HG03097 (cell line): ENCODE measurements around the gene GCGR.
"Not testable (repeated sequence)": the region's sequence is repeated elsewhere in the genome, so short reads cannot be mapped to it uniquely, and the experiment has no call there.

Experiments used
- ATAC-seq: cut with Tn5 transposase; IDR thresholded peaks from one replicate; pipeline ENCODE4 v1.9.1; 2021; ENCODE audit not compliant: unreplicated experiment, low FRiP score

GCGR gene

GRCh38 chr17:81831957-81832607 is 28.1 kb downstream of the GCGR start:
- ATAC-seq: peak; percentile 19

DNA sequence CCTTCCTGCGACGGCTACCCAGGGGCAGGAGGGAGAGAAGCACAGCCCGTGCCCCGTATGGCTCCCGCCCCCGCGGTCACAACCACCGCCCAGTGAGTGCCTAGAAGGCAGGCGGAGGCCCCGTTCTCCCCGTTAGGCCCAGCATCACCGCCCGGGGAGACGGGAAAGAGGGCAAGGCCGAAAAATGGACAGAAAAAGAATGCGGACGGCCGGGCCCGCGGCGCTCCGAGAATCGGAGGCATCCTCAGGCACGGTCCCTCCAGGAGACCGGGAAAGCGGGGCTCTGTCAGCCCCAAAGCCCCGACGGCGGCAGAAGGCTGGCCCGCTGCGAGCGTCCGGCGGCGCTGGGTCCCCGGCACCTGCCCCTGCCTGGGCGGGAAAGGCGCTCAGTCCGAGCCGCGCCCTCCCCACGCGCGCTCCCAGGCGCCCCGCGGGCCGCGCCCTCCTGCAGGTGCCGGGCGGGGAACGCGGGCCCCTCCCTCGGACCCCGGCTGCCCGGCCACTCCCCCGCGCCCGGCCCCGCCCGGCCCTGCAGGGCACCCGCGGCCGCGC is 28.7 kb downstream of the GCGR start:
- ATAC-seq: peak; percentile 60

GRCh38 chr17:81833160-81833920 is 29.4 kb downstream of the GCGR start, which contains the start of gene MCRIP1:
MCRIP1 (minus strand) TSS chr17:81833291; CDS start chr17:81824506, 8,785 bp downstream.
- ATAC-seq: peak; percentile 57

GRCh38 chr17:81833921-81834830 is 30.2 kb downstream of the GCGR start:
- ATAC-seq: peak; percentile 1

DNA sequence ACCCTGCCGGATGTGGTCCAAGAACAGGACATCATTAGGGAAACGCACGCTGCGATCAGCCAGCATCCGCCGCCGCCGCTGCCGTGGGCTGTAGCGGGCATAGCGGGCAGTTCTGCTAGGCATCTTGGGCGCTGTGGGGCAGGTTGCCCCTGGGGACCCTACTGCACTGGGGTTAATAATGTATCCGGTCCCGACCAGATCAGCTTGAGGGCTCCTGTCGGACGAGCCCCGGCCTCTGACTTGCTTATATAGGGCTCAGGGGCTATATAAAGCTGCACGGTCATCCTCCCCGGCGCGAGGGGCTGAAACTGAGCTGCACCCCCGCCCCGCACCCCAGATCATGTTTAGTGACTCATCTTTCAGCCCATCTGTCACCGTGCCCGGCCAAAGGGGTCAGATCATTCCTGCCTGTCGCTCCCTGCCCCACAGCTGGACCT is 30.9 kb downstream of the GCGR start, which contains the start of gene PPP1R27:
Gene PPP1R27, minus strand, starts transcription at position 220 of the 437 bp plus-strand sequence. Its CDS starts 97 bp downstream, at position 123.
- no peak for ATAC-seq

DNA sequence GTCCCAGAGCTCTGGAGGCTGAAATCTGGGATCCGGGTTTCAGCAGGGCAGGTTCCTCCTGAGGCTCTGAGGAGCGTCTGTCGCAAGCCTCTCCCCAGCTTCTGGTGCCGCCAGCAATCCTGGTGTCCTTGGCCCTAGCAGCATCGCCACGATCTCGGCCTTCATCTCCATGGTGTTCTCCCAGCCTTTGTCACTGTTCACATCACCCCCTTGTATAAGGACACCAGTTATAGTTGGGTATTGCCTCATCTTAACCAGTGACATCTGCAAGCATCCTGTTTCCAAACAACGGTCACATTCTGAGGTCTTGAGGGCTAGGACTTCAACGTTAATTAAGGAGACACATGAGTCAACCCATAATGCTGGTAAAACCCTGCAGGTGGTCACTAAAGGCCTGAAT is 33.7 kb downstream of the GCGR start:
- no peak for ATAC-seq

DNA sequence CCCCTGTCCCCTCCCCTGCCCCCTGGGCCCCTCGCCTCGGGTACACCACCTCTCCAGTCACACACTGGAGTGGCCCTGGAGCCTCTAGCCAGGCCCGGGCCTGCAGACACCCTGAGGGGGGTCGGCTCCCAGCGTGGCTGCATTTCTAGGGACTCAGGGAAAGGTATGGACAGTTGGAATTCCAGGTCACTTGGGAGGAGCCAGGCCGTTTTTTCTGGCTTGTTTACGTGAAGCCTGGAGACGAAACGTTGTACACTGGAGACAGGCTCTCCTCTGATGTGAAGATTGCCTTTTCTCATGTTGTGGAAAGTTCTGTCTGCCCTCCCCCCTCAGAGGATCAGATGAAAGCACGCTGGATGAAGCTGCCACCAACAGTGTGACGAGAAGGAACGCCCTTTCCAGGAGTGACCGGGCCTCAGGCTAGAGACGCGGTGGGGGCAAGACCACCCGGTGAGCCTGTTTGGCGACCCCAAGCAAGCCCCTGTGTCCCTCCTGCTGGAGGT is 34.9 kb downstream of the GCGR start:
- no peak for ATAC-seq

GRCh38 chr17:81839301-81839700 is 35.4 kb downstream of the GCGR start:
- no peak for ATAC-seq

DNA sequence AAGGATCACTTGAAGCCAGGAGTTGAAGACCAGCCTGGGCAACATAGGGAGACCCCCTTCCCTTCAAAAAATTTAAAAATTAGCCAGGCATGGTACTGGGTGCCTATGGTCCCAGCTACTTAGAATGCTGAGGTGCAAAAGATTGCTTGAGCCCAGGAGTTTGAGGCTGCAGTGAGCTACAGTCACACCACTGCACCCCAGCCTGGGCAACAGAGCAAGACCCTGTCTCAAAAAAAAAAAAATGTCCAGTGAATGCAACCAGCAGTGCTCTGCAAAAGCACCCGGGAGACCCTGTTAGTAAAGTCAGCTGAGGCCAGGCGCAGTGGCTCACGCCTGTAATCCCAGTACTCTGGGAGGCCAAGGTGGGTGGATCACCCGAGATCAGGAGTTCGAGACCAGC is 36.1 kb downstream of the GCGR start:
- not testable (repeated sequence) for ATAC-seq

DNA sequence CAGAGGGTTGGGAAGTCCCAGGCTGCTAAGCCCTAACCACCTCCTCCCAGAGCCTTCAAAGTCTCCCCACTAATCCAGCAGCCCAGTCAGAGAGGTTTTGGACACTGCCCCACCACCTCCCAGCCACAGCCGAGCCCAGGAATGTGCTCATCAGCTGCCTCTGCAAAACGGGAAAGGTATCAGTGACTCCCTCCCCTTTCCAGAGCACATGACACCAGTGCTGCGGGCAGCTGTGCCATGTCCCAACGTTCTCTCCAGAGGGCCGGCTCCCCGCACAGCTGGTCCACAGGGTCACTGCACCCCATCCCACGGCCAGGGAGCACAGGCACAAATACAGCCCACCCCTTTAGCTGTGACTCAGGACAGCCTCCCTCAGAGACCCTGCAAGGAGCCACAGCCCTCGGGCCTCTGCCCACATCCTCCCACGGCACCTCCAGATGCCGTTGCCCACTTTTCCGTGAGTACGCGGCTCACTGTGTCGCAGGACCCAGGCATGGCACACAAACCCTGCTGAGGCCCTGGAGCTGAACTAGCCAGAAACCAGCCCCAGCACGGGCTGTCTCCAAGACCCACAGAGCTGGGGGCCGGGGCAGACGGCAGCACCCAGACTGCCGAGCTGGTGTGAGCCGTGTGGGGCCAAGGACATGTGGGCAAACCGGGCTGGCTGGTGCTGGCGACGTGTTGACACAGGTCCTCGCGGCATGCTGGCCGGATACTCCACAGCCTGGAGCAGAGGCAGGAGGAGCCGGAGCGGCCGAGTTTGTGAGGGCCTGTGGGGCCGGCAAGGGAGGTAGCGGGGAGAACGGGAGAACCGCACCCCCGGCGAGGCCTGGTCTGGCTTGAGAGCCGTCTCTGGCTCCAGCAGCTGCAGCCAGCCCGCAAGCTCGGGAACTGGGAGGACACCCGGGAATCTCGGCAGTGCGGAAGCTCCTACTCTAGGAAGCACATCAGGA is 37.2 kb downstream of the GCGR start:
- ATAC-seq: no peak

- ATAC-seq: no peak
Measured at GRCh38 chr17:81841866-81842265, 37.9 kb downstream of the GCGR start.

- ATAC-seq: no peak
Measured at GRCh38 chr17:81842378-81842724, 38.4 kb downstream of the GCGR start.

GRCh38 chr17:81842725-81843504 is 39.0 kb downstream of the GCGR start:
- ATAC-seq: no peak

DNA sequence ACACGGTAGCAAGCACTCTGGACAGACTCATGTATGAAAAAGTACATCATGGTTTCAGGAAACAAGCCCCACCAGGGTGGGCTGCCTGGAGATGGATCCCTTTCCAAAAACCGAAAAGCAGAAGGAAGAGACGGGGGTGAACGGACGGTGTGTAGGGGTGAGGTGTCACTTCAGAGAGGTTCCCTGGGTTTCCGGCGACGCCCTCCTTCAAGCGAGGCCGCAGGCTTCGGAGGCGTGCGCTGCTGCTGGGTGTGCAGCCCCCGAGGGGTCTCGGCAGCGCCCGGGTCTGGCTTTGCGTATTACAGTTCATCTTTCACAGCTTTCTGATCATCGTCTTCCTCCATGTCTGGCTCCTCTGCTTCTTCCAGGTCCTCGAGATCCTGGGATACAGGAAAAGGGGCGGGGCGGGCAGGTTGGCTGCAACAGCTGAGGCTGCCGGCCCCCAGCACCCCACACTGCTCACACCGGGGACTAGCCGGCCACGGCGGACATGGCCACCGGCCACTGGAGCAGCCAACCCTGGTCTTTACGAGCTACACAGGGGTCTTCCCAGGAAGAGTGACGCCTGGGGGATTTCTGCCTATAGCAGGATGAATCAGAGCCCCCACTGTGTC is 39.9 kb downstream of the GCGR start:
- ATAC-seq: no peak

DNA sequence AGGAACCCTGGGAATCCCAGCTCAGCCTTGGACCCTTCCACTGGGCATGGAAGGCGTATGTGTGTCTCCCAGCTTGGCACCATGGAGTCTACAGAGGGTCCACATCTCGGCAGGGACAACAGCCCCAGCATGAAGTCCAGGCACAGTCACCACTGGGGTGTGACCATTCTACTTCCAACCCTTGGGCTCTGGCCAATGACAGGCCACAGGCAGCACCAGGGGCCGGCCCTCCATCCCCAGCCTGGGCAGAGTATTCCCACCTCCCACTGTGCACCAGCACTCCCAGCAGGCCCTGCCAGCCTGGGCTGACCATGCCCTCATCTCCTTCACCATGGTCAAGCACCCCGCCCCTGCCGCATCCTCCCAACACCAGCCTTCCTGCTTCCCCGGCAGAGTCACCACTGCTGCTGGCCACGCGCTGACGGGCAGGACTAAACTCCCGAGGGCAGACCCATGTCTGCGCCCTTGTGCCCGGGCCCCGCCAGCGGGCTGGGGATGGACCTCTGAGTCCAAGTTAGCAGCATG is 40.4 kb downstream of the GCGR start:
- no peak for ATAC-seq

- ATAC-seq: no peak
Measured at GRCh38 chr17:81844887-81845286, 40.9 kb downstream of the GCGR start.

DNA sequence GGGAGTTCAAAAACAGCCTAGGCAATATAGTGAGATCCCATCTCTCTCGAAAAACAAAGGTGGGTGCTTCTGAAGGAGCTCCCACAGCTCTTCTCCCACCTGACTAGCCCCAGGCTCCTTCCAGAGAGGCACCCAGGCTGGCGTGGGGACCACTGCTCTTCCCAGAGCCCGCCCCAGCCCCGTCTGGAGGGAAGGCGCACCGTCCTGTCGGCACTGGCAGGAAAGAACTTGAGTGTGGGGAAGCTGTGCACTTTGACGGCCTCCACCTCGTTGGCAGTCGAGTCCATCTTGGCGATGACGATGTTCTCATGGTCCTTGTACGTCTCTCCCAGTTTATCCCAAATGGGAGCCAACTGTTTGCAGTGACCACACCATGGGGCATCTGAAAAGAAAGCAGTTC is 41.4 kb downstream of the GCGR start:
- no peak for ATAC-seq
